Kidney (tissue), 14 donors: ENCODE data around the gene CRACDL. TPM values are rescaled to one million over a fixed set of nuclear protein-coding genes. Genes with fewer than 3 reads are reported as not detected.

Experiments
- DNase-seq, 5 donors: peaks; one replicate each; pipeline ENCODE4 v3.0.0-alpha.2; 2013 to 2020
- FAIRE-seq: peaks from 2 replicates; lab custom pipeline; 2012; peaks lifted over from hg19 to GRCh38; lab: Jason Lieb, UNC
- H3K27ac ChIP-seq, 2 donors: one replicate each; pipeline ENCODE4 v1.7.0; 2013; ENCODE audit warnings: low read depth in 2 of 2, low read length in 2 of 2, inconsistent platforms in 1 of 2
- H3K27me3 ChIP-seq: one replicate; pipeline ENCODE4 v1.7.1; 2013; ENCODE audit warnings: low read length, inconsistent platforms; ENCODE audit not compliant: control insufficient read depth, insufficient read depth
- H3K36me3 ChIP-seq, 3 donors: one replicate each; pipeline versions ENCODE4 v1.7.0 to v1.7.1; 2013; ENCODE audit warnings: low read length in 3 of 3, control low read depth in 1 of 3, inconsistent platforms in 1 of 3; ENCODE audit not compliant: insufficient read depth in 3 of 3, control insufficient read depth in 2 of 3
- H3K4me1 ChIP-seq, 3 donors: one replicate each; pipeline versions ENCODE4 v1.7.0 to v1.7.1; 2013; ENCODE audit warnings: low read length in 3 of 3, inconsistent platforms in 1 of 3, low read depth in 1 of 3; ENCODE audit not compliant: control insufficient read depth in 2 of 3, insufficient read depth in 2 of 3
- H3K4me3 ChIP-seq, 3 donors: one replicate each; pipeline versions ENCODE4 v1.7.0 to v1.8.1; 2013; ENCODE audit warnings: low read length in 3 of 3, control low read depth in 1 of 3, inconsistent platforms in 1 of 3
- H3K9ac ChIP-seq, 3 donors: one replicate each; pipeline versions ENCODE4 v1.7.0 to v1.7.1; 2013; ENCODE audit warnings: low read length in 3 of 3, control low read depth in 1 of 3, inconsistent platforms in 1 of 3
- H3K9me3 ChIP-seq, 3 donors: one replicate each; pipeline versions ENCODE4 v1.7.0 to v1.7.1; 2013; ENCODE audit warnings: low read length in 3 of 3, control low read depth in 1 of 3, inconsistent platforms in 1 of 3; ENCODE audit not compliant: control insufficient read depth in 2 of 3, insufficient read depth in 1 of 3
- CTCF ChIP-seq: IDR thresholded peaks from 3 replicates; pipeline ENCODE4 v1.5.1; 2012; ENCODE audit warnings: mild to moderate bottlenecking, moderate library complexity, borderline replicate concordance; ENCODE audit not compliant: insufficient read depth; ENCODE audit errors: extremely low read depth
- intact Hi-C: fragments of 100-400 bp; cut with DNase I; formaldehyde crosslinking; loops from one replicate; pipeline ENCODE4 v1.11.1; 2022
- polyA plus RNA-seq: library from polyadenylated mRNA; stranded (reverse); fragments of 350-450 nt; fragmentation: Illumina TruSeq; extraction: RNeasy Lipid Tissue Mini Kit (QIAGEN cat#74804); gene quantifications from one replicate; pipeline ENCODE4 v1.2.3, GENCODE V29; 2014; ENCODE audit warnings: low read depth, low replicate concordance; ENCODE audit not compliant: insufficient read depth
- total RNA-seq: library from RNA; stranded (reverse); fragmentation: NEBNext Ultra II Directional; extraction: Animal tissue kit (Norgen Biotek cat#: 25700); gene quantifications from one replicate; pipeline ENCODE4 v1.2.1, GENCODE V29; 2021
- donor health status: control.
- donor health status: control.
- donor health status: control.
- donor health status: control.
- donor health status: control.
- donor health status: DM: yes; HTN: yes; CAD: no.
- donor health status: Normal renal cell carcinoma (clear cell type).

CRACDL gene
- total and polyA plus RNA-seq, 2 donors from 2014 or later = 4.3 to 14.8 TPM

- Histone ChIP-seq H3K27ac (no peak overlapping the region), H3K36me3 (no peaks in the 10 kb centered on the region), H3K27me3 (no peaks in the 10 kb centered on the region), H3K9me3 (no peaks in the 10 kb centered on the region), H3K4me1 (no peaks in the 10 kb centered on the region), H3K4me3 (no peak overlapping the region), H3K9ac (no peak overlapping the region)
- no peak for TF ChIP-seq CTCF
- FAIRE-seq (no peak), DNase-seq (no peak)
- intact Hi-C loops = no loop called here
These were observed 60.3 kb downstream of the CRACDL start for GRCh38 chr2:98875746-98876145.

GRCh38 chr2:98875081-98875728 is 60.8 kb downstream of the CRACDL start:
- Histone ChIP-seq H3K9ac (no peak overlapping the region), H3K4me3 (no peak overlapping the region), H3K4me1 (peaks cover 0 to 3% (median 2%) of the 10 kb centered on the region in 3 donors), H3K36me3 (no peaks in the 10 kb centered on the region), H3K27me3 (no peaks in the 10 kb centered on the region), H3K9me3 (no peaks in the 10 kb centered on the region), H3K27ac (no peak overlapping the region)
- FAIRE-seq = no peak
- no peak for DNase-seq
- TF ChIP-seq CTCF = no peak
- intact Hi-C loops = no loop called here

- H3K4me3 ChIP-seq = no peak overlapping the region
- no peaks in the 10 kb centered on the region for H3K9me3 ChIP-seq
- H3K9ac ChIP-seq = no peak overlapping the region
- no peaks in the 10 kb centered on the region for H3K27me3 ChIP-seq
- no peak for FAIRE-seq
- TF ChIP-seq CTCF = no peak
- H3K4me1 ChIP-seq = peaks cover 0 to 3% (median 3%) of the 10 kb centered on the region in 3 donors
- intact Hi-C loops = no loop called here
- DNase-seq = no peak
- H3K36me3 ChIP-seq = no peaks in the 10 kb centered on the region
- H3K27ac ChIP-seq = no peak overlapping the region
These were observed 61.8 kb downstream of the CRACDL start for GRCh38 chr2:98874186-98874689.
